ENCODE measurements around the gene CELF4. TPM values are rescaled to one million over a fixed set of nuclear protein-coding genes. Genes with fewer than 3 reads are reported as not detected.
A peak's percentile ranks its signal among the peaks of the same experiment; 100 is the strongest.

Gene CELF4
- total and polyA plus RNA-seq, 10 donors: 0.46 to 3.5 (median 0.78) TPM

DNA sequence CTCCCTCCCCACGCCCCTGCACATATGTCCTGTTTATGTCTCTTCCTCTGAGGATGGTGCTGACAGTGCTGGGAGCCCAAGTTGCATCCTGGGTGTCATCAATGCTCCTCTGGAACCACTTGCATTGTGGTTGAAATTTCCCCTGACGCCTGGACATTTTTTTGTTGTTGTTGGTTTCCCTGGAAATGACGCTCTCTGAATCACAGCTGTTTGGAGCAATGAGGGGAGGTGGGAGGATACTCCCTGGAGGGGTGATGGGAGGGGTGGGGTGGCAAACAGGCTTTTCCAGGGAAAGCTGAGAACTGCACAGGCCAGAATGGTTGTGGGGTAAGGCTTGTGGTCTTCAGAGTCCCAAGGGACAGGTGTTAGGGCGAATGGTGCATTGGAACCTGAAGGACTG lies 29.6 kb downstream of the CELF4 start:
- no peaks in the 10 kb centered on the region for H3K9me3 ChIP-seq
- no peak overlapping the region for H3K4me3 ChIP-seq
- no peaks in the 10 kb centered on the region for H3K36me3 ChIP-seq
- H3K27ac ChIP-seq: no peak overlapping the region
- H3K27me3 ChIP-seq (replicated peaks in 1 of 7): peaks cover 0 to 63% (median 6%) of the 10 kb centered on the region in 7 donors
- no peak for DNase-seq
- intact Hi-C loops (cut with DNase I; ENCODE audit: low total_unique reads): loop anchor here (5.0 kb wide), 1 partner anchor 149 kb away; no protein-coding TSS in a partner anchor
- 69 to 76% (median 74%) methylated on average over 4 of the region's 4 CpGs for WGBS, 5 donors
- TF ChIP-seq, protein P1, sequence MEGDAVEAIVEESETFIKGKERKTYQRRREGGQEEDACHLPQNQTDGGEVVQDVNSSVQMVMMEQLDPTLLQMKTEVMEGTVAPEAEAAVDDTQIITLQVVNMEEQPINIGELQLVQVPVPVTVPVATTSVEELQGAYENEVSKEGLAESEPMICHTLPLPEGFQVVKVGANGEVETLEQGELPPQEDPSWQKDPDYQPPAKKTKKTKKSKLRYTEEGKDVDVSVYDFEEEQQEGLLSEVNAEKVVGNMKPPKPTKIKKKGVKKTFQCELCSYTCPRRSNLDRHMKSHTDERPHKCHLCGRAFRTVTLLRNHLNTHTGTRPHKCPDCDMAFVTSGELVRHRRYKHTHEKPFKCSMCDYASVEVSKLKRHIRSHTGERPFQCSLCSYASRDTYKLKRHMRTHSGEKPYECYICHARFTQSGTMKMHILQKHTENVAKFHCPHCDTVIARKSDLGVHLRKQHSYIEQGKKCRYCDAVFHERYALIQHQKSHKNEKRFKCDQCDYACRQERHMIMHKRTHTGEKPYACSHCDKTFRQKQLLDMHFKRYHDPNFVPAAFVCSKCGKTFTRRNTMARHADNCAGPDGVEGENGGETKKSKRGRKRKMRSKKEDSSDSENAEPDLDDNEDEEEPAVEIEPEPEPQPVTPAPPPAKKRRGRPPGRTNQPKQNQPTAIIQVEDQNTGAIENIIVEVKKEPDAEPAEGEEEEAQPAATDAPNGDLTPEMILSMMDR (IDR thresholded peaks at IDR 0.05 in 8 of 11, conservative IDR thresholded peaks at IDR 0.05 in 3 of 11): no peak
- no peak for TF ChIP-seq POLR2AphosphoS5 (IDR thresholded peaks at IDR 0.05)
- no peak for TF ChIP-seq POLR2A (IDR thresholded peaks at IDR 0.05)
- peaks cover 0 to 9% (median 0%) of the 10 kb centered on the region in 6 donors for H3K4me1 ChIP-seq

DNA sequence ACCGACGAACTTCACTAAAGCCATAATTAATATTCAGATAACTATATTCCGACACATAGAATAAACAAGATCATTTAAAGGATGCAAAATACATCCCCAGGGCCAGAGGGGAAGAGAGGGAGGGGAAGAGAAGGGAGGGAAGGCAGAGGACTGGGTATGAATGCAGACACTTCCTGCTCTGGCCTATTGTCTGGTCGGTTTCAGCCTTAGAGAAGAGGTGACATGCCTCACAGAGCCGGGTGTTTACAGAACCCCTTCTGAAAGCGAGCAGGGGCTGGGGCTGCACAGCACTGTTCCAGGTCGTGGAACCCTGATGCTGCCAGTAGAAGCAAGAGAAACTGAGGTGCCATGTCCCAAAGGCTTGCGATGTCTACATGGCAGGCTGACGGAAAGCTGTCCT lies 31.0 kb downstream of the CELF4 start:
- TF ChIP-seq, protein P1 (IDR thresholded peaks at IDR 0.05 in 8 of 11, conservative IDR thresholded peaks at IDR 0.05 in 3 of 11): no peak
- TF ChIP-seq POLR2A (IDR thresholded peaks at IDR 0.05) (no peak), POLR2AphosphoS5 (IDR thresholded peaks at IDR 0.05) (no peak)
- Histone ChIP-seq H3K4me1 (peaks cover 0 to 16% (median 0%) of the 10 kb centered on the region in 6 donors), H3K27me3 (replicated peaks in 1 of 7) (peaks cover 0 to 55% (median 6%) of the 10 kb centered on the region in 7 donors), H3K4me3 (no peak overlapping the region), H3K9me3 (no peaks in the 10 kb centered on the region), H3K36me3 (no peaks in the 10 kb centered on the region), H3K27ac (no peak overlapping the region)
- DNase-seq: no peak
- 64 to 69% (median 68%) methylated on average over 9 of the region's 9 CpGs for WGBS, 5 donors
- intact Hi-C loops (cut with DNase I; ENCODE audit: low total_unique reads): loop anchor here (5.0 kb wide), 1 partner anchor 147 kb away; no protein-coding TSS in a partner anchor

DNA sequence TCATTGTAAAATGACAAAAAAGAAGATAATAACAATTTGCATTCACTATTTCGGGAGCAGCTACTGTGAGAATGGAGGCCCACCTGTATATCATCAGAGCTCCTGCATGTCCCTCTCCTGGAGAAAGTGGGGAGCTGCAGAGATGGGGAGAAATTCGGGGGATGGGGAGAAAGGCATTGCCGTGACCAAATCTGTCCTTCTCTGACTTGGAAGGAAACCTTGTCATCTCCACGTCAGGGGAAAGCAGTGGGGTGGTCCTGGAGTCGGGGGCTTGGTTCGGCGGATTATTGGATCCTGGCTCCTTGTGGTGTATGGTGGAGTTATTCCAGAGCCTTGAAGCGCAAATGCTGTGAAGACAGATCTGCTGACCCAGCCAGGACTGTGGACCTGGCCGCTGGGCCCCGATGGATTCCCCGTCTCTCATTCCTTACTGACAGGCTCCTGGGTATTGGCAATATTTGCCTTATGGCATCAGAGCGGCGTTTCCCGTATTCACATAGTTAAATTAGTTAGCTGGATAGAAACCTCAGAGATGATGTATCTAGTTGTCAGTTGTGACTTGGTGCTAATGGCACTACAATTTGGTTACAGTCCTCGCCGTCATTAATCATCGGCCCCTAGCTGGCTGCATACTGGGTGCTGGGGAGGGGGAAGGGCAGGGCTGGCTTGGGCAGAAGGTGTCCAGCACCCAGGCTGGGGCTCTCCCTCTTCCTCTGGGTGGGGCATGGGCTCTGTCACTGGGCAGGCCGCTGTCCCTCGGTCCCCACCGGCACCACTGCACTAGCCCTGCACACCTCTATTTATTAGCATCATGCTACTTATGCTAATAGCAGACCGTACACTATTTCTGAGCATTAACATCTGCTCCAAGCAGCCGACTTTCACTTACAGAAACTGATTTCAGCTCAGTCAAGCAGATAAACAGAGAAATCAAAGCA lies 31.7 kb downstream of the CELF4 start:
- DNase-seq: no peak
- TF ChIP-seq POLR2A (IDR thresholded peaks at IDR 0.05): no peak
- TF ChIP-seq, protein P1 (IDR thresholded peaks at IDR 0.05 in 8 of 11, conservative IDR thresholded peaks at IDR 0.05 in 3 of 11): no peak
- TF ChIP-seq POLR2AphosphoS5 (IDR thresholded peaks at IDR 0.05): no peak
- Histone ChIP-seq H3K4me1 (peaks cover 0 to 16% (median 0%) of the 10 kb centered on the region in 6 donors), H3K9me3 (no peaks in the 10 kb centered on the region), H3K36me3 (no peaks in the 10 kb centered on the region), H3K27ac (no peak overlapping the region), H3K27me3 (replicated peaks in 1 of 7) (peaks cover 0 to 56% (median 6%) of the 10 kb centered on the region in 7 donors), H3K4me3 (no peak overlapping the region)
- WGBS, 5 donors: 84 to 88% (median 87%) methylated on average over 22 of the region's 22 CpGs
- intact Hi-C loops (cut with DNase I; ENCODE audit: low total_unique reads): no loop called here

DNA sequence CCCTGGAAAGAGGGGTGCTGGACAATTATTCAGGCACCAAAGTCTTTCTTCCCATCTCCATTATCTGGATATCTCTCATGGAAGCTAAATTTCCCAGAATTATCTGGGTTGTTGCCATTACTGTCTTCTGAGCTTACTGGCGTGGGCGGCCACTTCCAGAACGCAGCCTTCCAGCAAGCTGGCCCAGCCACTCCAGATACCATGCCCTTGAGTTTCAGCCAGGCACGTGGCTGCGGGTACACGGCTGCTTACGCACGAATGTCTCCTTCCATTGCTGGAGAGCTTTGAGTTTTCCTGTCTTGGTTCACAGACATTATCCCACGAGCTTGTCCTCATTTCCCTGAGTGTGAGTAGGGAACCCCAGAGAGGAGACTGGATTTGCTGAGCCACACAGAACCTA lies 32.7 kb downstream of the CELF4 start:
- intact Hi-C loops (cut with DNase I; ENCODE audit: low total_unique reads): no loop called here
- 77 to 87% (median 82%) methylated on average over 9 of the region's 9 CpGs for WGBS, 5 donors
- no peaks in the 10 kb centered on the region for H3K9me3 ChIP-seq

More for the DNA sequence above, 32.7 kb downstream of the CELF4 start:
- Histone ChIP-seq H3K4me3 (no peak overlapping the region), H3K4me1 (peaks cover 0 to 12% (median 0%) of the 10 kb centered on the region in 6 donors), H3K27me3 (replicated peaks in 1 of 7) (peaks cover 0 to 48% (median 2%) of the 10 kb centered on the region in 7 donors), H3K27ac (no peak overlapping the region), H3K36me3 (no peaks in the 10 kb centered on the region)
- no peak for DNase-seq
- TF ChIP-seq POLR2AphosphoS5 (IDR thresholded peaks at IDR 0.05) (peak in 1 of 3 donors; percentile 26), POLR2A (IDR thresholded peaks at IDR 0.05) (no peak)
- TF ChIP-seq, protein P1 (IDR thresholded peaks at IDR 0.05 in 8 of 11, conservative IDR thresholded peaks at IDR 0.05 in 3 of 11): no peak

Measured in spleen (tissue), 11 donors.